Jurkat, Clone E6-1 (cell line): ENCODE results near the gene OR10H5.
"Not testable (repeated sequence)": the region's sequence is repeated elsewhere in the genome, so short reads cannot be mapped to it uniquely, and the experiment has no call there.

Experiments used
- DNase-seq: peaks from one replicate; pipeline ENCODE4 v3.0.0-alpha.2; 2011; ENCODE audit warnings: low read depth, low spot score
- H3K4me3 ChIP-seq: 2 replicates; pipeline ENCODE4 v1.5.1; 2011; ENCODE audit warnings: mild to moderate bottlenecking, low read length, control low read depth, moderate library complexity

Gene OR10H5

DNA sequence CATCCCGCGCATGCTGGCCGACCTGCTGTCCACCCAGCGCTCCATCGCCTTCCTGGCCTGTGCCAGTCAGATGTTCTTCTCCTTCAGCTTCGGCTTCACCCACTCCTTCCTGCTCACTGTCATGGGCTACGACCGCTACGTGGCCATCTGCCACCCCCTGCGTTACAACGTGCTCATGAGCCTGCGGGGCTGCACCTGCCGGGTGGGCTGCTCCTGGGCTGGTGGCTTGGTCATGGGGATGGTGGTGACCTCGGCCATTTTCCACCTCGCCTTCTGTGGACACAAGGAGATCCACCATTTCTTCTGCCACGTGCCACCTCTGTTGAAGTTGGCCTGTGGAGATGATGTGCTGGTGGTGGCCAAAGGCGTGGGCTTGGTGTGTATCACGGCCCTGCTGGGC lies 6.8 kb downstream of the OR10H5 start:
- DNase-seq, H3K4me3 ChIP-seq: not testable (repeated sequence)

DNA sequence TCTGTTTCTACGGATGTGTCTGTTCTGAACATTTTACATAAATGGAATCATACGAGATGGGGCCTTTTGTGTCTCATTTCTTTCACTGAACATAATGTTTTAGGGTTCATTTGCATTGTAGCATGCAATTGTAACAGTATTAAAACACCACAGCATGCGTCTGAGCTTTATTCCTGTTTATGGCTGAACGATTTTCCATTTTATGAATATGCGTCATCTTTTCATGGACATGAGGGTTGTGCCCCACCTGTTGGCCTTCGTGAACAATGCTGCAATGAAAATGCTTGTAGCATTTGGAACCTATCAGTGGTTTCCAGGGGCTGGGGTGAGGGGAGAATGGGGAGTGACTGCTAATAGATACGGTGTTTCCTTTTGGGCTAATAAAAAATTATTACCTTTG lies 22.9 kb downstream of the OR10H5 start:
- DNase-seq, result no peak

DNA sequence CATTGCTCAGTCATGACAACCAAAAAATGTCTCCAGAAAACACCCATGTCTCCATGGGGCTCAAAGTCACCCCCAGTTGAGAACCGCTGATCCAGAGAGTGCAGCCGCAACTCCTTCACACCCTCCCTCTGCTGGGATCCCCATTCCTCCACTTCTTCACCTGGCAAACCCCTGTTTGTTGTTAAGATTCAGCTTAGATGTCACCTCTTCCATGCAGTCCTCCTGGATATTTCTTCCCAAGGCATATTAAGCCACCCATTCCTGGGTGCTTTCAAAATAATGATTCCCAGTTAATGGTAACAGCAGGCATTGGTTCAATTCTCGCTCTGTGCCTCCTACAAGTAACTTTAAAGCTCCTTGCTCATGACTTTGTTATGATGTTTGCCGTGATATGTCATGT lies 24.0 kb downstream of the OR10H5 start:
- DNase-seq, result no peak
- H3K4me3 ChIP-seq, result no peak overlapping the region

More for the DNA sequence above, 22.9 kb downstream of the OR10H5 start:
- no peak overlapping the region for H3K4me3 ChIP-seq

DNA sequence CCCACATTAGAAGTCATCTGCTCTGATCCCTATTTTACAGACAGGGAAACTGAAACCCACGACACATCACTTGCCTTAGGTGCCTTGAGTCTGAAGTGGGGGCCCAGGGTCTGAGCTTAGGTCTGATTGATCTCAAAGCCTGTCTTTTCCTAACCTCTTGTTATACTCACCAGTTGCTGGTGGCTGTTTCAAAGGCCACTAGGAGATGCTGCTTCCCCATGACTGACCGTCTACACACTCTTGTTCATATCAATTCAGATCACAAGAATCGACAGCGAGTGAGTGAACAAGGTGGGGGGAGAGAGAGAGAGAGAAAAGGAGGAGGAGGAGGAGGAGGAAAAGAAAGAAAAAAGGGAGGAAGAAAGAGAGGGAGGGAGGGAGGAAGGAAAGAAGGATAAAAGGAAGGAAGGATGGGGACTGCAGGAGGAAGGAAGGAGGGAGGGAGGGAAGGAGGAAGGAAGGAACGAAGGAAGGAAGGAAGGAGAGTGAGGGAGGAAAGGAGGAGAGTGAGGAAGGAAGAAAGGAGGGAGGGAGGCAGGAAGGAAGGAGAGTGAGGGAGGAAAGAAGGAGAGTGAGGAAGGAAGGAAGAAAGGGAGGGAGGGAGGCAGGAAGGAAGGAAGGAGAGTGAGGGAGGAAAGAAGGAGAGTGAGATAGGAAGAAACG lies 24.7 kb downstream of the OR10H5 start:
- no peak overlapping the region for H3K4me3 ChIP-seq
- DNase-seq, result no peak

DNA sequence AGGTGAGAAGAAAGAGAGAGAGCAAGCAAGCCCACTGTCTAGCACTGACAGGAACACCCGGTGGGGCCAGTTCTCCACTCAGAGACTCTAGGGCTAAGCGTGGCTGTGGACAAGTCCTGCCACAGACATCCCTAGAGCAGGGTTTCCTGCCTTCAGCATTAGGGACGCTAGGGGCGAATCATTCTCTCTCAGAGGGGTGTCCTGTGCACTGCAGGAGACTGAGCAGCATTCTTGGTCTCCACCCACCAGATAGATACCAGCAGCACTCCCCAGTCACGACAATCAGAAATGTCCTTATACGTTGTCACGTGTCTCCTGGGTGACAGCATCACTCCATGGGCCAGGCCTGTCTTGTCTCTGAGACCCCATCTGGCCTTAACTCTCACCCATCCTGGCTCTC lies 26.5 kb downstream of the OR10H5 start:
- no peak for DNase-seq

DNA sequence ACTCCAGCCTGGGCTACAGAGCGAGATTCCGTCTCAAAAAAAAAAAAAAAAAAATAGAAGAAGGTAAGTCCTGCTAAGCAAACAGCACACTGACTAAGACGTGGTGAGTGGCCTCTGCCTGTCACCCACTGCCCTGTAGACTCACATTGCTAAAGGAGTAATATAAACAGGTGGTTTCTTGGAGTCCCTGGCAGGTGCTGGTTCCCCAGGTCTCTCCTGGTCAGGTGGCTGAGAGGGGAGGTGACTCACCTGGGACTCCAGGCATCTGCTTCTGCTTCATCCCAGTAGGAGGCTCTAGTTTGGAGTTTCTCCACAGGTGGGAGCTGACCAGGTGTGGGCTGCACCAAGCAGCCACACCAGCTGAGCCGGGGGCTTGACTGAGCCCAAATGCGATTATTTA lies 27.8 kb downstream of the OR10H5 start, which contains the start of gene OR10H1:
TSS of gene OR10H1 (minus strand) at position 359 of the 400 bp plus-strand sequence. CDS start 7,627 bp downstream, outside the sequence.
- DNase-seq, result no peak
- no peak within 1 kb of the TSS for H3K4me3 ChIP-seq

More for the DNA sequence above, 26.5 kb downstream of the OR10H5 start:
- H3K4me3 ChIP-seq, result no peak overlapping the region

DNA sequence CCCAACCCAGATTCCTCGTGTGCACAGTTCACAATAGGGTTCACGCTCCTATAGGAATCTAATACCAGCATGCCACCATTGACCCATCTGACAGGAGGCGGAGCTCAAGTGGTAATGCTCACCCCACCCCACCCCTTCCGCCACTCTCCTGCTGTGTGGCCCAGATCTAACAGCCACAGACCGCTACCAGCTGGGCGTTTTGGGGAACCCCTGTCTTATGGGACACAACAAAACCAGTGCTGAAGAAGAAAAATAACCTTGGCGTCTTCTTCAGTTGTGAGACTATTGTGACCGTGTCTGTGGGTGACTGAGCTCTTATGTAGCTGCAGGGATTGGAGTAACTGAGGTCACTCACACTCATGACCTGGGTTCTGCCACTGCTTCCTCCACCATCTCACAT lies 33.2 kb downstream of the OR10H5 start:
- no peak overlapping the region for H3K4me3 ChIP-seq
- no peak for DNase-seq

DNA sequence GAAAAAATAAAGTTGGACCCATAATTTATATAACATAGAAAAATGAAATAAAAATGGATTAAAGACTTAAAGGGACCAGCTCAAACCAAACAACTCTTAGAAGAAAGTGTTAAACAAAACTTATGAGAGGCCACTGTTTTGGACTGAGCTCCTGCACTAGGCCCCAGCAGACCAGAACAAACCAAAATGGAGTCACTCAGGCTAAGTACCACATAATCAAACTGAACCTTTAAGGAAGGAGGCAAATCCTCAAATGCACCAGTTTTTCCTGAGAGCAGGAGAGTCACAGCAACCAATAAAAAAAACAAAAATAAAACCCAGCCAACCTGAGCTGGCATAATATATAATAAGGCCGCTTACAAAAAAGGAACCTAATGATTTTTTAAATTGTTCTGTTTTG lies 38.3 kb downstream of the OR10H5 start:
- no peak overlapping the region for H3K4me3 ChIP-seq
- DNase-seq, result no peak

DNA sequence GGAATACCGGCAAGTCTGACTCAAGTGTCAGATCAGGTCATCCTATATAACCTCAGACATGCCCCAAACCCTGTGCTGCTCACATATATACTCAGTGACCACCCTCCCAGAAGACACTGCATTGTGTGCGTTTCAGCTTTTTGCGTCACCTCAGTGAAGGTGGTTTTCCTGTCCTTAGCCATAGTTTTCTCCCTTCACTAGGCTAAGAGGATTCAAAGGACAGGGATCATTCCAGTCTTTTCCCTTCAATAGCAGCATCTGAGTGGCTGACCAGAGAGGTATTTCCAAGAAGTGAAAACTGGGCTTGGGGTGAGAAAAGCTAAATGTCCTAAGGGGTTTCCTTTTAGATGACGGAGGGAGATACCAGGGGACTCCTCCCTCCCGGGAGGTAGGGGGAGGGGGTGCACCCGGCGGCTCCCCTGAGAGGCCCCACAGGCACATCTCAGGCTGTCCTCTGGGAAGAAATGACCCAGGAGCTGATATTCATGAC lies 40.7 kb downstream of the OR10H5 start:
- no peak for DNase-seq

DNA sequence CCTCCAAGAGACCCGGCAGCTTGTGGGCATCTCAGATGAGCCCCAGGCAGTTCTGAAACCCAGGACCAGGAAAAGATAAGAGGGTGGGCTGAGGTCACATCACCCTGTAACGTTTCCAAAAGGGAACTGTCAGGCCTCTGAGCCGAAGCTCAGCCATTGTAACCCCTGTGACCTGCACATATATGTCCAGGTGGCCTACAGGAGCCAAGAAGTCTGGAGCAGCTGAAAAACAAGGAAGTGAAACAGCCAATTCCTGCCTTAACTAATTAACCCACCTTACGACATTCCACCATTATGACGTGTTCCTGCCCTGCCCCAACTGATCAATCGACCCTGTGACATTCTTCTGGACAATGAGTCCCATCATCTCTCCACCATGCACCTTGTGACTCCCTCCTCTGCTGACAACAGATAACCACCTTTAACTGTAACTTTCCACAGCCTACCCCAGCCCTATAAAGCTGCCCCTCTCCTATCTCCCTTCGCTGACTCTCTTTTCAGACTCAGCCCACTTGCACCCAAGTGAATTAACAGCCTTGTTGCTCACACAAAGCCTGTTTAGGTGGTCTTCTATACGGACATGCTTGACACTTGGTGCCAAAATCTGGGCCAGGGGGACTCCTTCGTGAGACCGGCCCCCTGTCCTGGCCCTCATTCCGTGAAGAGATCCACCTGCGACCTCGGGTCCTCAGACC lies 41.3 kb downstream of the OR10H5 start:
- not testable (repeated sequence) for H3K4me3 ChIP-seq, DNase-seq

More for the DNA sequence above, 40.7 kb downstream of the OR10H5 start:
- no peak overlapping the region for H3K4me3 ChIP-seq

DNA sequence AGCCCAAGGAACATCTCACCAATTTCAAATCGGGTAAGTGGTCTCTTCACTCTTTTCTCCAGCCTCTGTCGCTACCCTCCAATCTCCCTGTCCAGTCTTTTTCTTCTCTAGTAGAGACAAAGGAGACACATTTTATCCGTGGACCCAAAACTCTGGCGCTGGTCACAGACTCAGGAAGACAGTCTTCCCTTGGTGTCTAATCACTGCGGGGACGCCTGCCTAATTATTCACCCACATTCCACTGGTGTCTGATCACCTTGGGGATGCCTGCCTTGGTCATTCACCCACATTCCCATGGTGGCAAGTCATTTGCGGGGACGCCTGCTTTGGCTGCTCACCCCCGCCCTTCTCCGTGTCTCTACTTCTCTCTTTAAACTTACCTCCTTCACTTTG lies 41.8 kb downstream of the OR10H5 start:
- DNase-seq, result no peak
- H3K4me3 ChIP-seq, result no peak overlapping the region

DNA sequence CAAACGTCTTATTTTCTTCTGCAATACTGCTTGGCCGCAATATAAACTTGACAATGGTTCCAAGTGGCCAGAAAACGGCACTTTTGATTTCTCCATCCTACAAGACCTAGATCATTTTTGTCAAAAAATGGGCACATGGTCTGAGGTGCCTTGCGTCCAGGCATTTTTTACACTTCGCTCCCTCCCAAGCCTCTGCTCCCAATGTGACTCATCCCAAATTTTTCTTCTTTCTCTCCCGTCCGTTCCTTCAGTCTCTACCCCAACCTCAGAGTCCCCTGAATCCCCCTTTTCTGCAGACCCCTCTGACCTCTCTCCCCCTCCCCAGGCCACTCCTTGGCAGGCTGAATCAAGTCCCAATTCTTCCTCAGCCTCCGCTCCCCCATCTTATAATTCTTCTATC lies 42.3 kb downstream of the OR10H5 start:
- H3K4me3 ChIP-seq, result no peak overlapping the region
- no peak for DNase-seq

DNA sequence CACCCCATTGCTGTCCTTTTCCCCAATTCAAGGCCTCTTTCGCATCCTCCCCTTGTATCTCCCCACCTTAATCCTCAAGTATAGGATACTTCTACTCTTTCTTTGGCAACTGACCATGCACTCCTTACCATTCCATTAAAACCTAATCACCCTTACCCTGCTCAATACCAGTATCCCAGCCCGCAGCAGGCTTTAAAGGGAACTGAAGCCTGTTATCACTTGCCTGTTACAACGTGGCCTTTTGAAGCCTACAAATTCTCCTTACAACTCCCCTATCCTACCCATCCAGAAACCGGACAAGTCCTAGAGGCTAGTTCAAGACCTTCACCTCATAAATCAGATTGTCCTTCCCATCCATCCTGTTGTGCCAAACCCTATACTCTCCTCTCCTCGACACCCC lies 44.2 kb downstream of the OR10H5 start:
- DNase-seq, result no peak
- no peak overlapping the region for H3K4me3 ChIP-seq

DNA sequence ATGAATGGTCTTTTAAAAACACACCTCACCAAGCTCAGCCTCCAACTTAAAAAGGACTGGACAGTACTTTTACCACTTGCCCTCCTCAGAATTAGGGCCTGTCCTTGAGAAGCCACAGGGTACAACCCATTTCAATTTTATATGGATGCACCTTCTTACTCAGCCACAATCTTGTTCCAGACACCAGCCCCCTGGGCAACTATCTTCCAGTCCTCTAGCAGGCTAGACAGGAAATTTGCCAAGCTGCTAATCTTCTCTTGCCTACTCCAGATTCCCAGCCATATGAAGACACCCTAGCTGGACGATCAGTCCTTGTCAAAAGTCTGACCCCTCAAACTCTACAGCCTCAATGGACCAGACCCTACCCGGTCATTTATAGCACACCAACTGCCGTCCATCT lies 46.8 kb downstream of the OR10H5 start:
- not testable (repeated sequence) for H3K4me3 ChIP-seq, DNase-seq

DNA sequence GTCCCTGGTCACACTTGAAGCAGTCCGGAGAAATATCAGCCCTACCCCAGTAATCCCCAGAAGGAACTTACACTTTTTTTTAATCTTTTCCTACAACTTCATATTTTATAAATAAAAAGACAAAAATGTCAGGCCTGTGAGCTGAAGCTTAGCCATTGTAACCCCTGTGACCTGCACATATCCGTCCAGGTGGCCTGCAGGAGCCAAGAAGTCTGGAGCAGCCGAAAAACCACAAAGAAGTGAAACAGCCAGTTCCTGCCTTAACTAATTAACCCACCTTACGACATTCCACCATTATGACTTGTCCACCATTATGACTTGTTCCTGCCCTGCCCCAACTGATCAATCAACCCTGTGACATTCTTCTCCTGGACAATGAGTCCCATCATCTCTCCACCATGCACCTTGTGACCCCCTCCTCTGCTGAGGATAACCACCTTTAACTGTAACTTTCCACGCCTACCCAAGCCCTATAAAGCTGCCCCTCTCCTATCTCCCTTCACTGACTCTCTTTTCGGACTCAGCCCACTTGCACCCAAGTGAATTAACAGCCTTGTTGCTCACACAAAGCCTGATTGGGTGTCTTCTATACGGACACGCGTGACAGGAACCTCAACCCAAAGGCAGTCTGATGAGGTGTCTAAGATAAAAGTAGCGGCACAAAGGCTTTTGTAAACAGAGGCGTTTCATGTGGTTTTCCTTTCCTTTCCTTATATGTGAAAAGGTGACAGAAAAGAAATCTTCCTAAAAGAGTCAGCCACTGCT lies 48.3 kb downstream of the OR10H5 start:
- DNase-seq, result peak; percentile 92
- peak overlapping the region; percentile 83 for H3K4me3 ChIP-seq

DNA sequence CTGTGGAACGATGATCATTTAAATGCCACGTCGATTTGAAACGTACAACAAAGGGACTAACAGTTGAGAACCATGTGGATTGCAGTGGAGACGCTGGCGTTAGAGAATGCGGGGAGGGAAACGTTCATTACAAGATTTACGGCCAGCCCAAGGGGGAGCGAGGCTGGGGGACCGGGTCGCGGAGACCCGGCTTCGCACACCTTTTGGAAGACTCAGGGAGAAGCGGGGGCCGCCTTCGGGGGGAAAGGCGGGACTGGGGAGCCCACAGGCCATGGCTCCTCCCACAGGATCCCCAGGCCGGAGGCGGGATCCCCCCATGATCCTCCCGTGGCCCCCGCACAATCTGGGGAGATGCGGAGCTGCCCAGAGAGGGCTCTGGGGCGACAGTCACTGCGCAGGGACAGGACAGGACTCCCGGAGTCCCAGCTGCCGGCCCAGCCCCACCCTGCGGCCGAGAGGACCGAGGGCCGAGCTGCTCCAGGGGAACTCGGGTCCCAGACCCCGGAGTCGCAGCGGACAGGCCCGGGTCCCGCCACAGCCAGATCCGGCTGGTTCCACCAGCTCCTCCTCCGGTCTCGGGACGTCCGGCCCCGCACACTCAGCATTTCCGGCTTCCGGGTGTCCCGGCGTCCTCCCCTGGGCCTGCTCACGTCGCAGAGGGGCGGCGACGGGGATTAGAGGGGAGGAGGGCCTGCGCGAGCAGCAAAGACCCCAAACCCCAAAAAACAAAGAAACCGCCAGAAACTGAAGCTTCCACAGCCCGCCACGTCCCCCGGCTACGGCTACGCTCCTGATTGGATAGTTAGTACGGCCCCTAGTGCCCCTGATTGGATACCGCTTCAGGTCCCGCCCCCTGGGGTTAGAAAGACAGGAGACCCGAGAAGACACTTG lies 49.1 kb downstream of the OR10H5 start:
- peak overlapping the region; percentile 83 for H3K4me3 ChIP-seq

DNA sequence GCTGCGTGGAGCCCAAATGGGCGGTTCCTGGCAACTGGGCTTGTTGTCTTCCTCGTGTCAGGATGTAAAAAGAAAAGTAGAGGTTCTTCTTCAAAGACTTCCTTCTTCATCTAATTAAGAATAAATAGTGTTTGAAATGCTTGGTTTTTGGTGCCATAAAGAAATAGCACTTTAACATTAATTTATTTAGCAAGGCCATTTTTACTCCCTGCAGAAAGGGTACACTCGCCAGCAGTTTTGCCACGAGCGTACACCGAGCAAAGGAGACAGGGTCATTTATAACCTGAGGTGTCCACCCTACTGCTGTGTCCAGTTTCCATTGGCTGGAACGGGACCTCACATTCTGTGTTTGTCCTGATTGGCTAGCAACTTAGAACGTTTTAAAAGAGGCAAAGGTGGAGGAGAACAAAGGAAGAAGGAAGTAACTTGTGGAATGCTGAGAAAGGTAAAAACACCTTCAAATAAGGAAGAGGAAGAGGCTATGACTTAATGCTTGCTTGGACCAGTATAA lies 49.8 kb downstream of the OR10H5 start:
- peak overlapping the region; percentile 83 for H3K4me3 ChIP-seq
- DNase-seq, result no peak

More for the DNA sequence above, 49.1 kb downstream of the OR10H5 start:
- peak; percentile 99 for DNase-seq

DNA sequence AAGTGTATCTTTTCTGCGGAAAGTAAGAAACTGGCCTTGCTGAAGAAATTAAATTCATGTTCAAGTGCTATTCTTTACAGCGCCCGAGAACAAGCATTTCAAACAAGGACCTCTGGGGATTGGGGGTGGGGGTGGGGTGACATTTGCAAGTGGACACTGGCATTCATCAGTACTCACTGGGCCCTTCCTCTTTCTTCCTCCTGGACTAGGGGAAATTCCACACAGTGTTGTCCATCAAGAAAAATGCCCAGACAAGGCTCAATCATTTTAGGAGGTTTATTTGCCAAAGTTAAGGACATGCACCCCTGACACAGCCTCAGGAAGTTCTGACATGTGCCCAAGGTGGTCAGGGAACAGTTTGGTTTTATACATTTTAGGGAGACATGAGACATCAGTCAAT lies 50.9 kb downstream of the OR10H5 start:
- DNase-seq, result no peak
- 0 out of 2 replicates have a peak overlapping the region, but pooled peaks have one; percentile 83 for H3K4me3 ChIP-seq

DNA sequence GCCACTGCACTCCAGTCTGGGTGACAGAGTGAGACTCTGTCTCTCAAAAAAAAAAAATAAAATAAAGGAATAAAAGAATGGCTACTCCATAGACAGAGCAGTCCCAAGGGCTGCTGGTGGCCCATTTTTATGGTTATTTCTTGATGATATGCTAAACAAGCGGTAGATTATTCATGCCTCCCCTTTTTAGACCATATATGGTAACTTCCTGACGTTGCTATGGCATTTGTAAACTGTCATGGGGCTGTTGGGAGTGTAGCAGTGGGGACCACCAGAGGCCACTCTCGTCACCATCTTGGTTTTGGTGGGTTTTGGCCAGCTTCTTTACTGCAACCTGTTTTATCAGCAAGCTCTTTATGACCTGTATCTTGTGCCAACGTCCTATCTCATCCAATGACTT lies 52.4 kb downstream of the OR10H5 start:
- not testable (repeated sequence) for DNase-seq, H3K4me3 ChIP-seq
